Ishikawa (cell line): ENCODE data around the gene PRG3.

ENCODE experiments used
- CEBPB ChIP-seq: IDR thresholded peaks from 2 replicates; pipeline ENCODE4 v1.6.1; 2012
- CREB1 ChIP-seq: IDR thresholded peaks from 2 replicates; pipeline ENCODE4 v1.6.1; 2012; ENCODE audit warnings: low read depth
- EGR1 ChIP-seq: IDR thresholded peaks from 2 replicates; pipeline ENCODE4 v1.6.1; 2012
- EP300 ChIP-seq: IDR thresholded peaks from 2 replicates; pipeline ENCODE4 v1.6.1; 2012; ENCODE audit warnings: borderline replicate concordance
- FOXM1 ChIP-seq: IDR thresholded peaks from 2 replicates; pipeline ENCODE4 v1.6.1; 2012; ENCODE audit warnings: low read depth, borderline replicate concordance
- NFIC ChIP-seq: IDR thresholded peaks from 2 replicates; pipeline ENCODE4 v1.6.1; 2012
- RAD21 ChIP-seq: IDR thresholded peaks from 2 replicates; pipeline ENCODE4 v1.6.1; 2012; ENCODE audit warnings: low read depth
- TAF1 ChIP-seq: IDR thresholded peaks from 2 replicates; pipeline ENCODE4 v1.6.1; 2012; ENCODE audit warnings: low read depth, mild to moderate bottlenecking
- TCF12 ChIP-seq: IDR thresholded peaks from 2 replicates; pipeline ENCODE4 v1.6.1; 2012; ENCODE audit warnings: low read depth
- TEAD4 ChIP-seq: IDR thresholded peaks from 2 replicates; pipeline ENCODE4 v1.6.1; 2012
- YY1 ChIP-seq: IDR thresholded peaks from 2 replicates; pipeline ENCODE4 v1.6.1; 2012; ENCODE audit warnings: low read depth
- ZBTB7A ChIP-seq: IDR thresholded peaks from 2 replicates; pipeline ENCODE4 v1.6.1; 2012; ENCODE audit warnings: low read depth
- TF ChIP-seq, protein P1 (sequence below): IDR thresholded peaks from 2 replicates; pipeline ENCODE4 v1.6.1; 2012
- TF ChIP-seq, protein P2 (sequence below): IDR thresholded peaks from 2 replicates; pipeline ENCODE4 v1.6.1; 2012
- TF ChIP-seq, protein P3 (sequence below): IDR thresholded peaks from 2 replicates; pipeline ENCODE4 v1.6.1; 2012; ENCODE audit warnings: low read depth, mild to moderate bottlenecking

PRG3 gene

DNA sequence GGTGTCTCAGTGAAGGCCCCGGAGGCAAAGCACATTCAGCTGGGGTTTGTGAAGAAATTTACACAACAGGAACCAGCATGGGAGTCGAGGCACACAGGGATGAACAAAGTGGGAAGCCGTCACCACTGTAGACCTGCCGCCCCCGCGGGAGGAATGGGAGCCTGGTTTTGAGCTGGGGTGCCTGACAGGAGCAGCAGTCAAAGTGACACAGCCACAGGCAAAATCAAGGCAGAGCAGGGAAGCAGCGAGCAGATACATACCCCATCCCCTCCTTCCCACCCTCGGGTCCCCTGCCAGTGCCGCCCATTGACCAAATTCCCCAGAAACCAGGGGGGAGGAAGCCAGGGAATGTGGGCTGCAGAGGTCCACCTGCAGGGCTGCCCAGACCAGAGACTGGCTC, 22.0 kb downstream of the PRG3 start:
- TF ChIP-seq CREB1, result no peak
- TF ChIP-seq ZBTB7A, result no peak
- TF ChIP-seq TEAD4, result no peak
- no peak for TF ChIP-seq TAF1
- TF ChIP-seq, protein P1, sequence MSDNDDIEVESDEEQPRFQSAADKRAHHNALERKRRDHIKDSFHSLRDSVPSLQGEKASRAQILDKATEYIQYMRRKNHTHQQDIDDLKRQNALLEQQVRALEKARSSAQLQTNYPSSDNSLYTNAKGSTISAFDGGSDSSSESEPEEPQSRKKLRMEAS, result no peak
- TF ChIP-seq, protein P2, sequence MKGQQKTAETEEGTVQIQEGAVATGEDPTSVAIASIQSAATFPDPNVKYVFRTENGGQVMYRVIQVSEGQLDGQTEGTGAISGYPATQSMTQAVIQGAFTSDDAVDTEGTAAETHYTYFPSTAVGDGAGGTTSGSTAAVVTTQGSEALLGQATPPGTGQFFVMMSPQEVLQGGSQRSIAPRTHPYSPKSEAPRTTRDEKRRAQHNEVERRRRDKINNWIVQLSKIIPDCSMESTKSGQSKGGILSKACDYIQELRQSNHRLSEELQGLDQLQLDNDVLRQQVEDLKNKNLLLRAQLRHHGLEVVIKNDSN, result no peak
- no peak for TF ChIP-seq EP300
- TF ChIP-seq EGR1, result no peak
- no peak for TF ChIP-seq CEBPB
- TF ChIP-seq, protein P3, sequence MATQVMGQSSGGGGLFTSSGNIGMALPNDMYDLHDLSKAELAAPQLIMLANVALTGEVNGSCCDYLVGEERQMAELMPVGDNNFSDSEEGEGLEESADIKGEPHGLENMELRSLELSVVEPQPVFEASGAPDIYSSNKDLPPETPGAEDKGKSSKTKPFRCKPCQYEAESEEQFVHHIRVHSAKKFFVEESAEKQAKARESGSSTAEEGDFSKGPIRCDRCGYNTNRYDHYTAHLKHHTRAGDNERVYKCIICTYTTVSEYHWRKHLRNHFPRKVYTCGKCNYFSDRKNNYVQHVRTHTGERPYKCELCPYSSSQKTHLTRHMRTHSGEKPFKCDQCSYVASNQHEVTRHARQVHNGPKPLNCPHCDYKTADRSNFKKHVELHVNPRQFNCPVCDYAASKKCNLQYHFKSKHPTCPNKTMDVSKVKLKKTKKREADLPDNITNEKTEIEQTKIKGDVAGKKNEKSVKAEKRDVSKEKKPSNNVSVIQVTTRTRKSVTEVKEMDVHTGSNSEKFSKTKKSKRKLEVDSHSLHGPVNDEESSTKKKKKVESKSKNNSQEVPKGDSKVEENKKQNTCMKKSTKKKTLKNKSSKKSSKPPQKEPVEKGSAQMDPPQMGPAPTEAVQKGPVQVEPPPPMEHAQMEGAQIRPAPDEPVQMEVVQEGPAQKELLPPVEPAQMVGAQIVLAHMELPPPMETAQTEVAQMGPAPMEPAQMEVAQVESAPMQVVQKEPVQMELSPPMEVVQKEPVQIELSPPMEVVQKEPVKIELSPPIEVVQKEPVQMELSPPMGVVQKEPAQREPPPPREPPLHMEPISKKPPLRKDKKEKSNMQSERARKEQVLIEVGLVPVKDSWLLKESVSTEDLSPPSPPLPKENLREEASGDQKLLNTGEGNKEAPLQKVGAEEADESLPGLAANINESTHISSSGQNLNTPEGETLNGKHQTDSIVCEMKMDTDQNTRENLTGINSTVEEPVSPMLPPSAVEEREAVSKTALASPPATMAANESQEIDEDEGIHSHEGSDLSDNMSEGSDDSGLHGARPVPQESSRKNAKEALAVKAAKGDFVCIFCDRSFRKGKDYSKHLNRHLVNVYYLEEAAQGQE, result no peak
- no peak for TF ChIP-seq NFIC
- TF ChIP-seq YY1, result no peak
- no peak for TF ChIP-seq RAD21
- no peak for TF ChIP-seq TCF12
- no peak for TF ChIP-seq FOXM1

DNA sequence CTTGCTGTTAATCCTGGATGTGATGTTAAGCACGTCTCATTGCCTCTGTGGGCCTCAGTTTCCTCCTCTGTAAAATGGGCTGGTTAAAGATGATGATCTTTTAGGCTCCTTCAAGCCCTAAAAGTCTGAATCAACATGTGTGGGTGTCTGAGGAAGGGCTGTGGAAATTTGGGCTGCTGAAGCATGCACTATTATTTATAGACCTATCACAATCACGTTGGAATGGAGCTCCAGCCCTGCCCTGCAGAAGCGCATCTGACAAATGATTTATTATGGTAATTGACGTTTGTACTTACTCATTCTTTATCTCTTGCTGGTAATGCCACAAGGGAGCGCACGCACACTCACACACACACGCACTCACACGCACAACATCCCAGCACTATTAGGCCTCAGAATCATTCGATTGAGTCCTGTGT, 22.4 kb downstream of the PRG3 start:
- TF ChIP-seq, protein P3, result no peak
- TF ChIP-seq EP300 (no peak), TAF1 (no peak), YY1 (no peak), CEBPB (no peak), RAD21 (no peak), EGR1 (no peak), CREB1 (no peak), FOXM1 (no peak), TEAD4 (no peak)
- TF ChIP-seq, protein P1, result no peak
- TF ChIP-seq, protein P2, result no peak

DNA sequence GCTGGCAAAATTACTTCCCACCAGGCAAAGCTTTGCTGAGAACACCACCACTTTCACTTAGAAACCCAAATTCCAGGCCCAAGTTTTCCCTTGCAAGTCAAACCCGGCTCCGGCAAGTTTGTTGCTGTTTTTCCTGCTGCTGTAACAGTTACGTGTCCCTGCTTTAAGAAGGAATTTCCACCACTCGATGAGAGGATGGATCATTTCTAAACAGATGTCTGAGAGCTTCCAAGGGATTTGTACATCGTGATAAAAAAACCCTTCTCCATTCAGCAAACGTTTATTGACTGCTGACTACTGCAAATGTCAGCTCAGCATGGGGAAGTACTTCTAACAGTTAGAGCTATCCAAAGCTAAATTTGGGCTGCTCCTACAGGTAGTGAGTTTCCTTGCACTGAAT, 23.1 kb downstream of the PRG3 start:
- TF ChIP-seq NFIC, result no peak
- no peak for TF ChIP-seq FOXM1
- no peak for TF ChIP-seq CEBPB

DNA sequence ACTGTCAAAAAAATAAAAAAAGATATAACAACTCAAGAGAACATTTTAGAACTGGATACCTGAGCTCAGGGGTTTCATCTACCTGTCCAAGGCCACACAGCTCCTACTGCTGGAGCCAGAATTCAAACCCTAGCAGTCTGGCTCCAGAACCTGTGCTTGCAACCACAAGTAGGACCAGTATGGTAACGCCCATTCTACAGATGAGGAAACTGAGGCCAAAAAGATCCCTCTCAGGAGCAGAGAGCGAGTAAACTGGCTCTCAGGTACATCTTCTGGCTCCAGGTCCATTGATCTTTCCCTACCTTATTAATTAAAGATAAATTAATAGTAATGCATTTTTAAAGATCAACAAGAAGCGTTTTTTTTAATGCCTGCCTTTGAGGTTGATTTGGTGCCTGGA, 23.6 kb downstream of the PRG3 start:
- TF ChIP-seq FOXM1 (no peak), EGR1 (no peak), TAF1 (no peak), ZBTB7A (no peak), CEBPB (no peak), EP300 (no peak), NFIC (no peak), TCF12 (no peak), CREB1 (no peak), TEAD4 (no peak), YY1 (no peak)
- TF ChIP-seq, protein P1, result no peak
- TF ChIP-seq, protein P2, result no peak

DNA sequence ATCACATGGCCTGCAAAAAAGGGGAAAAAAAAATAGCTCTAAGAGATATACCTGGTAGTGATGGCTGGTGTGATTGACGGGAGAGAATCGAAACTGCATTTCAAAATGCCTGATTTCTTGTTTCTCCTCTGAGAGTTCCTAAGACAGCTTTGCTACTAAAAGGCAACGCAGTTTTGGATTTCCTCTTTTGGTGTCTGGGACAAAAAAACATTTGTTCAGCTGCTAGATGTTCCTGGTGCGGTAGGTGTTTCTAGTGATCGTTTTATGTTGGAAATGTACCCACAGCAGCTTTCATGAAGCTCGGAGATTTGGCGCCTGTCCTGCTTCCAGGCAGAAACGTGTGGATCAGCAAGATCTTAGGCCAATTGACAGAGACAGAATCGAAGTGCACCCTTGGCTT, 24.7 kb downstream of the PRG3 start:
- TF ChIP-seq, protein P2, result no peak
- TF ChIP-seq EP300, result no peak
- TF ChIP-seq CREB1, result no peak
- no peak for TF ChIP-seq YY1
- TF ChIP-seq, protein P1, result no peak
- TF ChIP-seq, protein P3, result no peak
- no peak for TF ChIP-seq TAF1
- no peak for TF ChIP-seq TCF12
- no peak for TF ChIP-seq CEBPB
